Measurements from ENCODE around the gene FTCD.

FTCD gene

GRCh38 chr21:46104104-46104503 is 51.3 kb downstream of the FTCD start:
- Histone ChIP-seq H3K27me3 (ENCODE audit: control insufficient read depth, insufficient read depth, low read length) (no peaks in the 10 kb centered on the region), H3K9ac (no peak overlapping the region), H3K9me3 (ENCODE audit: control insufficient read depth, low read length) (no peaks in the 10 kb centered on the region), H2AFZ (no peak overlapping the region), H3K36me3 (ENCODE audit: control insufficient read depth, insufficient read depth, low read length) (no peaks in the 10 kb centered on the region), H3K4me3 (ENCODE audit: low read depth, low read length) (no peak overlapping the region), H3K4me2 (ENCODE audit: low read length) (no peak overlapping the region), H3K79me2 (no peaks in the 10 kb centered on the region), H3K27ac (no peak overlapping the region), H3K4me1 (no peaks in the 10 kb centered on the region)
- TF ChIP-seq, protein P1, sequence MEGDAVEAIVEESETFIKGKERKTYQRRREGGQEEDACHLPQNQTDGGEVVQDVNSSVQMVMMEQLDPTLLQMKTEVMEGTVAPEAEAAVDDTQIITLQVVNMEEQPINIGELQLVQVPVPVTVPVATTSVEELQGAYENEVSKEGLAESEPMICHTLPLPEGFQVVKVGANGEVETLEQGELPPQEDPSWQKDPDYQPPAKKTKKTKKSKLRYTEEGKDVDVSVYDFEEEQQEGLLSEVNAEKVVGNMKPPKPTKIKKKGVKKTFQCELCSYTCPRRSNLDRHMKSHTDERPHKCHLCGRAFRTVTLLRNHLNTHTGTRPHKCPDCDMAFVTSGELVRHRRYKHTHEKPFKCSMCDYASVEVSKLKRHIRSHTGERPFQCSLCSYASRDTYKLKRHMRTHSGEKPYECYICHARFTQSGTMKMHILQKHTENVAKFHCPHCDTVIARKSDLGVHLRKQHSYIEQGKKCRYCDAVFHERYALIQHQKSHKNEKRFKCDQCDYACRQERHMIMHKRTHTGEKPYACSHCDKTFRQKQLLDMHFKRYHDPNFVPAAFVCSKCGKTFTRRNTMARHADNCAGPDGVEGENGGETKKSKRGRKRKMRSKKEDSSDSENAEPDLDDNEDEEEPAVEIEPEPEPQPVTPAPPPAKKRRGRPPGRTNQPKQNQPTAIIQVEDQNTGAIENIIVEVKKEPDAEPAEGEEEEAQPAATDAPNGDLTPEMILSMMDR (IDR thresholded peaks at IDR 0.05) = no peak

DNA sequence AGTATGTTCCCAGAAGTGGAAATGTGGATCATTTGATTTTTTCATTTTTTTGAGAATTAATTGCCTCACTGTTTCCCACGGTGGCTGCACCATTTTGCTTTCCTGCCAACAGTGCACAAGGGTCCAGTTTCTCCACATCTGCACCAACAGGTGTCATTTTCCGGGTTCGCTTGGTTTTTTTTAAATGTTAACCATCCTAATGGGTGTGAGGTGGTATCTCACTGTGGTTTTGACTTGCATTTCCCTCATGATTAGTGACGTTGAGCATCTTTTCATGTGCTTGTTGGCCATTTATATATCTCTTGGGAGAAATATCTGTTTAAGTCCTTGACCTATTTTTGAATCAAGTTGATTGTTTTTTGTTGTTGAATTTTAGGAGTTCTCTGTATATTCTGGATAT is 54.5 kb downstream of the FTCD start:
- Histone ChIP-seq H3K27ac (no peak overlapping the region), H3K4me2 (ENCODE audit: low read length) (no peak overlapping the region), H2AFZ (no peak overlapping the region), H3K9me3 (ENCODE audit: control insufficient read depth, low read length) (no peaks in the 10 kb centered on the region), H3K27me3 (ENCODE audit: control insufficient read depth, insufficient read depth, low read length) (no peaks in the 10 kb centered on the region), H3K4me1 (no peaks in the 10 kb centered on the region), H3K36me3 (ENCODE audit: control insufficient read depth, insufficient read depth, low read length) (no peaks in the 10 kb centered on the region), H3K9ac (no peak overlapping the region), H3K4me3 (ENCODE audit: low read depth, low read length) (no peak overlapping the region), H3K79me2 (no peaks in the 10 kb centered on the region)
- TF ChIP-seq, protein P1 (IDR thresholded peaks at IDR 0.05) = no peak

DNA sequence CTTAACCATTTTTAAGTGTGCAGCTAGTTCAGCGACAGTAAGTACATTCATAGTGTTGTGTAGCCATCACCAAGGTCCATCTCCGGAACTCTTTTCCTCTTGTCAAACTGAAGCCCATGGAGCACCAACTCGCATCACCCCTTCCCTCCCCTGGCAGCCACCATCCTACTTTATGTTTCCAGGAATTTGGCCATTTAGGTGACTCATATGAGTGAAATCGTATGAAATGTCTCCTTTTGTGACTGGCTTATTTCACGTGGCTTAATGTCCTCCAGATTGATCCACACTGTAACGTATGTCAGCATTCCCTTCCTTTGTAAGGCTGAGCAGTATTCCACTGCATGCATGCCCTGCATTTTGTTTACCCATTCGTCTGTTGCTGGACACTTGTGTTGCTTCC is 55.0 kb downstream of the FTCD start:
- H2AFZ ChIP-seq = no peak overlapping the region
- H3K9ac ChIP-seq = no peak overlapping the region
- H3K36me3 ChIP-seq (ENCODE audit: control insufficient read depth, insufficient read depth, low read length) = no peaks in the 10 kb centered on the region
- TF ChIP-seq, protein P1 (IDR thresholded peaks at IDR 0.05) = no peak
- H3K27ac ChIP-seq = no peak overlapping the region
- no peak overlapping the region for H3K4me3 ChIP-seq (ENCODE audit: low read depth, low read length)
- no peaks in the 10 kb centered on the region for H3K27me3 ChIP-seq (ENCODE audit: control insufficient read depth, insufficient read depth, low read length)
- no peaks in the 10 kb centered on the region for H3K4me1 ChIP-seq
- no peaks in the 10 kb centered on the region for H3K79me2 ChIP-seq
- H3K9me3 ChIP-seq (ENCODE audit: control insufficient read depth, low read length) = no peaks in the 10 kb centered on the region
- H3K4me2 ChIP-seq (ENCODE audit: low read length) = no peak overlapping the region

GRCh38 chr21:46100020-46100419 is 55.4 kb downstream of the FTCD start:
- Histone ChIP-seq H2AFZ (no peak overlapping the region), H3K4me1 (no peaks in the 10 kb centered on the region), H3K9ac (no peak overlapping the region), H3K27me3 (ENCODE audit: control insufficient read depth, insufficient read depth, low read length) (no peaks in the 10 kb centered on the region), H3K27ac (no peak overlapping the region), H3K9me3 (ENCODE audit: control insufficient read depth, low read length) (no peaks in the 10 kb centered on the region), H3K36me3 (ENCODE audit: control insufficient read depth, insufficient read depth, low read length) (no peaks in the 10 kb centered on the region), H3K4me2 (ENCODE audit: low read length) (no peak overlapping the region), H3K4me3 (ENCODE audit: low read depth, low read length) (no peak overlapping the region), H3K79me2 (no peaks in the 10 kb centered on the region)
- TF ChIP-seq, protein P1 (IDR thresholded peaks at IDR 0.05) = no peak

DNA sequence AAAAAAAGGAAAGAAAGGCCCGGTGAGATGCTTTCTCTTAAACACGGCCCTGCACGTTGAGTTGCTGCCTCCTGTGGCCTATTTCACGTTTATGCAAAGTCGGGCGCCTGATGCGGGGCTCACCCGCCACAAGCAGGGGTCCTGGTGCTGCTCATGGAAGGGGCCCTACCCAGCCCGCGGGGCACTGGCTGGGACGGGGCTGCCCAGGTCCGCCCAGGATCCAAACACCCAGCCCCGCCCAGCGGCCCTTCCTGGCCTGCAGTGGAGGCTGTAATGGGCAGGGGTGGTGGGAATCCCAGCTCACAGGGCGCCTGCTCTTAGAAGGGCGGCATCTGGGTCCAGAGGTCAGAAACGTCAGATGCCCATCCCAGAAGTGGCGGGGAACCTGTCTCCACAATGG is 55.9 kb downstream of the FTCD start:
- TF ChIP-seq, protein P1 (IDR thresholded peaks at IDR 0.05) = no peak
- no peak overlapping the region for H3K4me3 ChIP-seq (ENCODE audit: low read depth, low read length)
- H2AFZ ChIP-seq = no peak overlapping the region
- H3K79me2 ChIP-seq = no peaks in the 10 kb centered on the region
- no peaks in the 10 kb centered on the region for H3K27me3 ChIP-seq (ENCODE audit: control insufficient read depth, insufficient read depth, low read length)
- no peak overlapping the region for H3K9ac ChIP-seq
- no peak overlapping the region for H3K27ac ChIP-seq
- H3K9me3 ChIP-seq (ENCODE audit: control insufficient read depth, low read length) = no peaks in the 10 kb centered on the region
- H3K36me3 ChIP-seq (ENCODE audit: control insufficient read depth, insufficient read depth, low read length) = no peaks in the 10 kb centered on the region
- no peaks in the 10 kb centered on the region for H3K4me1 ChIP-seq
- H3K4me2 ChIP-seq (ENCODE audit: low read length) = no peak overlapping the region
